Mononuclear cell (primary cell): ENCODE measurements around the gene EVPL. TPM values are rescaled to one million over a fixed set of nuclear protein-coding genes. Genes with fewer than 3 reads are reported as not detected.
"Not testable (repeated sequence)": the region's sequence is repeated elsewhere in the genome, so short reads cannot be mapped to it uniquely, and the experiment has no call there.

Experiments
- H3K27me3 ChIP-seq: 2 replicates; pipeline ENCODE4 v1.6.0; 2011; ENCODE audit warnings: low read length, control low read depth; ENCODE audit not compliant: insufficient read depth
- H3K4me1 ChIP-seq: 2 replicates; pipeline ENCODE4 v1.5.1; 2011; ENCODE audit warnings: mild to moderate bottlenecking, low read length, control low read depth; ENCODE audit not compliant: insufficient read depth
- H3K4me3 ChIP-seq: 2 replicates; pipeline ENCODE4 v1.5.1; 2011; ENCODE audit warnings: mild to moderate bottlenecking, low read length, moderate library complexity
- H3K9me3 ChIP-seq: 2 replicates; pipeline ENCODE4 v1.5.1; 2011; ENCODE audit warnings: low read depth, mild to moderate bottlenecking, control low read depth, low read length
- total RNA-seq: library from RNA; depleted of rRNA; stranded (reverse); fragments of >200 nt; gene quantifications from one replicate; pipeline ENCODE4 v1.2.3, GENCODE V29; 2012

The EVPL gene
- total RNA-seq, result under 0.01 TPM

GRCh38 chr17:76027159-76027839, at the start of gene EVPL:
EVPL (minus strand) TSS chr17:76027306; CDS start chr17:76027198, 108 bp downstream.
- no peaks in the 10 kb centered on the region for H3K9me3 ChIP-seq
- no peak within 1 kb of the TSS for H3K4me3 ChIP-seq
- no peaks in the 10 kb centered on the region for H3K27me3 ChIP-seq

GRCh38 chr17:76076146-76076764, 49.1 kb upstream of the EVPL start:
- Histone ChIP-seq H3K27me3 (peaks cover 62% of the 10 kb centered on the region), H3K9me3 (no peaks in the 10 kb centered on the region), H3K4me1 (peaks cover 69% of the 10 kb centered on the region), H3K4me3 (no peak overlapping the region)

More at GRCh38 chr17:76027159-76027839, at the start of gene EVPL:
- H3K4me1 ChIP-seq, result peaks cover 11% of the 10 kb centered on the region

GRCh38 chr17:76075364-76076145, 48.4 kb upstream of the EVPL start:
- Histone ChIP-seq H3K4me3 (no peak overlapping the region), H3K27me3 (peaks cover 62% of the 10 kb centered on the region), H3K4me1 (peaks cover 75% of the 10 kb centered on the region), H3K9me3 (no peaks in the 10 kb centered on the region)

- H3K4me3 ChIP-seq, result no peak within 1 kb of the TSS
- H3K9me3 ChIP-seq, result no peaks in the 10 kb centered on the region
- H3K4me1 ChIP-seq, result peaks cover 73% of the 10 kb centered on the region
- peaks cover 62% of the 10 kb centered on the region for H3K27me3 ChIP-seq
These were observed 47.6 kb upstream of the EVPL start, which contains the start of gene GALR2 for GRCh38 chr17:76074390-76075363. GALR2 (plus strand) TSS chr17:76074781; CDS start chr17:76074884, 103 bp downstream.

GRCh38 chr17:76072148-76072858, 45.2 kb upstream of the EVPL start, which contains the start of gene SRP68:
SRP68 (minus strand) TSS chr17:76072517; CDS start chr17:76072491, 26 bp downstream.
- peaks cover 39% of the 10 kb centered on the region for H3K27me3 ChIP-seq
- peaks cover 53% of the 10 kb centered on the region for H3K4me1 ChIP-seq
- no peaks in the 10 kb centered on the region for H3K9me3 ChIP-seq
- H3K4me3 ChIP-seq, result peak within 1 kb of the TSS; percentile 72

GRCh38 chr17:76071531-76072147, 44.5 kb upstream of the EVPL start:
- Histone ChIP-seq H3K9me3 (no peaks in the 10 kb centered on the region), H3K4me3 (peak overlapping the region; percentile 72), H3K27me3 (peaks cover 32% of the 10 kb centered on the region), H3K4me1 (peaks cover 46% of the 10 kb centered on the region)

GRCh38 chr17:76065775-76066174, 38.7 kb upstream of the EVPL start:
- Histone ChIP-seq H3K4me1 (peaks cover 4% of the 10 kb centered on the region), H3K4me3 (no peak overlapping the region), H3K9me3 (no peaks in the 10 kb centered on the region), H3K27me3 (no peaks in the 10 kb centered on the region)

- Histone ChIP-seq H3K27me3 (no peaks in the 10 kb centered on the region), H3K4me1 (no peaks in the 10 kb centered on the region), H3K4me3 (no peak overlapping the region), H3K9me3 (no peaks in the 10 kb centered on the region)
These were observed 36.9 kb upstream of the EVPL start for GRCh38 chr17:76063875-76064546.

- not testable (repeated sequence) for H3K4me3 ChIP-seq, H3K9me3 ChIP-seq, H3K4me1 ChIP-seq, H3K27me3 ChIP-seq
These were observed 31.2 kb upstream of the EVPL start for GRCh38 chr17:76058264-76058663.

- Histone ChIP-seq H3K9me3 (no peaks in the 10 kb centered on the region), H3K4me1 (no peaks in the 10 kb centered on the region), H3K4me3 (no peak overlapping the region), H3K27me3 (no peaks in the 10 kb centered on the region)
These were observed 29.8 kb upstream of the EVPL start for GRCh38 chr17:76056882-76057281.

GRCh38 chr17:76054112-76054476, 27.0 kb upstream of the EVPL start:
- Histone ChIP-seq H3K4me3 (no peak overlapping the region), H3K27me3 (no peaks in the 10 kb centered on the region), H3K4me1 (peaks cover 15% of the 10 kb centered on the region), H3K9me3 (no peaks in the 10 kb centered on the region)

GRCh38 chr17:76053246-76054111, 26.4 kb upstream of the EVPL start:
- Histone ChIP-seq H3K4me3 (no peak overlapping the region), H3K27me3 (no peaks in the 10 kb centered on the region), H3K4me1 (peaks cover 19% of the 10 kb centered on the region), H3K9me3 (no peaks in the 10 kb centered on the region)
